Fibroblast of the aortic adventitia (primary cell): Measurements from ENCODE around the gene LILRB4. TPM values are rescaled to one million over a fixed set of nuclear protein-coding genes. Genes with fewer than 3 reads are reported as not detected.
"Not testable (repeated sequence)": the region's sequence is repeated elsewhere in the genome, so short reads cannot be mapped to it uniquely, and the experiment has no call there.

Experiments
- DNase-seq: peaks from one replicate; pipeline ENCODE4 v3.0.0-alpha.2; 2010; ENCODE audit warnings: low read depth
- H3K4me3 ChIP-seq: 2 replicates; pipeline ENCODE4 v1.5.1; 2011; ENCODE audit warnings: low read depth, mild to moderate bottlenecking, control low read depth, low read length, moderate library complexity
- total RNA-seq: library from RNA; depleted of rRNA; stranded (reverse); fragments of >200 nt; gene quantifications from 2 replicates; pipeline ENCODE4 v1.2.3, GENCODE V29; 2012; ENCODE audit warnings: low replicate concordance
- TF ChIP-seq, protein P1 (sequence below): IDR thresholded peaks from 2 replicates; pipeline ENCODE4 v1.5.1; 2011; ENCODE audit warnings: mild to moderate bottlenecking, low read length, control low read depth, inconsistent platforms; ENCODE audit not compliant: insufficient read depth

LILRB4 gene
- total RNA-seq, 1 donor, result not detected

DNA sequence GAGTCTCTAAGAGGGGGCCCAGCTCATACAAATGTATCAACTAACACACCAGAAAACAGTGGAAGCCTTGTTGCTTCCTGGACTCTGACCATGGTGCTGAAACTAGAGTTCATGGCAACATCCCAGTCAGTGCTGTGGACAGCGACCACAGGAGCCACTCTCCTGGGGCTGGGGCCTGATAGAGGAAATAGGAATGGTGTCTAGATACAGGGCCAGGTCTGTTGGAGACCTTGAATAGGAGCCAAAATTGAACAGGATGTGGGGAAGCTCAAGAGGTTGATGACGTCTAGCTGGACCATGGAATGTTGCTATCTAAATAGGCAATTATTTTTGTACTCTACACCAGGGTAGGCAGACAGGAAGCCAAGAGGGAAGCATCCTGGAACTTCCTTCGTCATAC is 21.7 kb downstream of the LILRB4 start:
- H3K4me3 ChIP-seq, result no peak overlapping the region
- DNase-seq, result no peak
- TF ChIP-seq, protein P1, sequence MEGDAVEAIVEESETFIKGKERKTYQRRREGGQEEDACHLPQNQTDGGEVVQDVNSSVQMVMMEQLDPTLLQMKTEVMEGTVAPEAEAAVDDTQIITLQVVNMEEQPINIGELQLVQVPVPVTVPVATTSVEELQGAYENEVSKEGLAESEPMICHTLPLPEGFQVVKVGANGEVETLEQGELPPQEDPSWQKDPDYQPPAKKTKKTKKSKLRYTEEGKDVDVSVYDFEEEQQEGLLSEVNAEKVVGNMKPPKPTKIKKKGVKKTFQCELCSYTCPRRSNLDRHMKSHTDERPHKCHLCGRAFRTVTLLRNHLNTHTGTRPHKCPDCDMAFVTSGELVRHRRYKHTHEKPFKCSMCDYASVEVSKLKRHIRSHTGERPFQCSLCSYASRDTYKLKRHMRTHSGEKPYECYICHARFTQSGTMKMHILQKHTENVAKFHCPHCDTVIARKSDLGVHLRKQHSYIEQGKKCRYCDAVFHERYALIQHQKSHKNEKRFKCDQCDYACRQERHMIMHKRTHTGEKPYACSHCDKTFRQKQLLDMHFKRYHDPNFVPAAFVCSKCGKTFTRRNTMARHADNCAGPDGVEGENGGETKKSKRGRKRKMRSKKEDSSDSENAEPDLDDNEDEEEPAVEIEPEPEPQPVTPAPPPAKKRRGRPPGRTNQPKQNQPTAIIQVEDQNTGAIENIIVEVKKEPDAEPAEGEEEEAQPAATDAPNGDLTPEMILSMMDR, result no peak

DNA sequence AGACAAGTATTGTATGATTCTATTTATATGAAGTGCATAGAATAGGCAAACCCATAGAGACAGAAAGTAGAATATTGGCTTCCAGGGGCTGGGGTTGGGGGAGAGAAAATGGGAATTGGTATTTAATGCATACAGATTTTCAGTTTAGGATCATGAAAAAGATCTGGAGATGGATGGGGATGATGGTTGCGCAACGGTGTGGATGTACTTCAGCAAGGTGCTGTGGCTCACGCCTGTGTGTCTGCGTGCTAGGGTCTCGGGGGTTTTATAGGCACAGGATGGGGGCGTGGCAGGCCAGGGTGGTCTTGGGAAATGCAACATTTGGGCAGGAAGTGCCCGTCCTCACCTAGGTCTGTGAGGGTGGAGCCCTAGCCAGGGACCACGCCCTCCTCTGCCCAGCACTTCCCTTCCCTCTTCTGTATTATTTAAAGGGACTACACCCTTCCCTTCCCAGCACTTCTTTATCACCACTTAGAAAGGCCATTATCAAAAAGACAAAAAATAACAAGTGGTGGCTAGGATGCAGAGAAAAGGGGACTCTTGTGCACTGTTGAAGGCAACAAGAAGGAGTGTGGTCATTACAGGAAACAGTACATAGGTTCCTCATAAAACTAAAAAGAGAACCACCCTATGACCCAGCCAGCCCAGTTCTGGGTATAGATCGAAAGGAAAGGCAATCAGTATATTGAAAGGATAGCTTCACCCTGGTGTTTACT is 29.0 kb downstream of the LILRB4 start:
- DNase-seq, result no peak
- H3K4me3 ChIP-seq, result no peak overlapping the region
- TF ChIP-seq, protein P1, result no peak

DNA sequence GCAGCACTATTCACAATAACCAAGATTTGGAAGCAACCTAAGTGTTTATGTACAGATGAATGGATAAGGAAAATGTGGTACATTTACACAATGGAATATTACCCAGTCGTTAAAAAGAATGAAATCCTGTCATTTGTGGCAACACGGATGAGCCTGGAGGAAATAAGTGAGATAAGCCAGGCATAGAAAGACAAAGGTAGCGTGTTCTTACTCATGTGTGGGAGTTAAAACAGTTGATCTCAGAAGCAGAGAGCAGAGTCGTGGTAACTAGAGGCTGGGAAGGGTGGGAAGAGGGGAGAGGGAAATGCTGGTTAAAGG is 29.5 kb downstream of the LILRB4 start:
- TF ChIP-seq, protein P1, result no peak
- H3K4me3 ChIP-seq, result no peak overlapping the region
- DNase-seq, result no peak

DNA sequence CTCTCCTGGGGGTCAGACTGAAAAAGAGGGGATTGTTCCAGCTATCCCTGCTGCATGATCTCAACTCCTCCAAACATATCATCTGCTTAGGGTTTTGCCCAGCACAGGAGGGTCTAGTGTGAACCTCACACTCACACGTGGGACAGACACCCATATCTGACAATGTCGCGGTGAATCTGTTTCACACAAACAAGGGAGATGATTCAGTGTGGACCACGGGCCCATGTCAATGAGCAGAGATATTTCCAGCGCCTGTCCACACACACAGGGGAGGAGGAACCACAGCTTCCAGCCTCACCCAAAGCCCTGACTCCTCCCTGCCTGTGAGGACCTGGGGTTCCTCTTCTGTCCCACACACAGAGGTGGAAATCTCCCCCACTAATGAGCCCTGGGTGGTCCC is 31.9 kb downstream of the LILRB4 start:
- no peak overlapping the region for H3K4me3 ChIP-seq
- TF ChIP-seq, protein P1, result no peak
- no peak for DNase-seq

DNA sequence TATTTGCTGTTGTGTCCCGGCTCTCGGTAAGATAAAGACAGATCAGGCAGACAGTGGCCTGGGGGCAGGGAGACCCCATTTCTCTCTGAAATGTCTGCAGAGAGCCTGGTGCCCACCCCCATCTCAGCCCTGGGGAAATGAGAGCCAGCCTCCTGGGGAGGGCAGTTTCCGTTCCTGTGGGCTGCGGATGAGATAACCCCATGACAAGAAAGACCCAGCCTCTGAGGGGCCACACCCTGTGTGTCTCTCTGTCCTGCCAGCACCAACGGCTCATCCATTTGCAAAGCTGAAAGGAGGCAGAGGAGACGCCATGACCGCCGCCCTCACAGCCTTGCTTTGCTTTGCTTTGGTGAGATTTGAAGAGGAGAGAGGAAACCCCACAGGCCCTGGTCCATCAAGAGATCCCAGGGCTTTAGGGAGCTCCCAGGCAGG is 33.3 kb downstream of the LILRB4 start:
- TF ChIP-seq, protein P1, result no peak
- no peak overlapping the region for H3K4me3 ChIP-seq
- no peak for DNase-seq

DNA sequence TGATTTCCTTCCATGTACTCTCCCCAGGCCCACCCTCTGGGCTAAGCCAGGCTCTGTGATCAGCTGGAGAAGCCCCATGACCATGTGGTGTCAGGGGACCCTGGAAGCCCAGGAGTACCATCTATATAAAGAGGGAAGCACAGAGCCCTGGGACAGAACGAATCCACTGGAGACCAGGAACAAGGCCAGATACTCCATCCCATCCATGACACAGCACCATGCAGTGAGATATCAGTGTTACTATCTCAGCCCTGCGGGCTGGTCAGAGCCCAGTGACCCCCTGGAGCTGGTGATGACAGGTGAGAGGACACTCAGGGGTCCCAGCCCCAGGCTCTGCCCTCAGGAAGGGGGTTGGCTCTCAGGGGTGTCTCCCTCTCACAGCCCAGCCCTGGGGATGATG is 34.0 kb downstream of the LILRB4 start:
- TF ChIP-seq, protein P1, result no peak
- no peak overlapping the region for H3K4me3 ChIP-seq
- no peak for DNase-seq

DNA sequence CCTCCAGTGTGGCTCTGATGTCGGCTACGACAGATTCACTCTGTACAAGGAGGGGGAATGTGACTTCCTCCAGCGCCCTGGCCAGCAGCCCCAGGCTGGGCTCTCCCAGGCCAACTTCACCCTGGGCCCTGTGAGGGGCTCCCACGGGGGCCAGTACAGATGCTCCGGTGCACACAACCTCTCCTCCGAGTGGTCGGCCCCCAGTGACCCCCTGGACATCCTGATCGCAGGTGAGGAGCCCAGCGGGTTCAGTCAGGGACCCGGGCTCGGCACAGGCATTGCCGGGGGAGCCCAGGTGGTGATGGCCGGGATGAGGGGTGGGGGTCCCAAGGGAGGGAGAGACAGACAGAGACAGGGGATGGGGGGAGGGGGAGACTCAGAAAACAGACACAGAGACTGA is 34.9 kb downstream of the LILRB4 start:
- H3K4me3 ChIP-seq, DNase-seq: not testable (repeated sequence)
